H1 (cell line): Measurements from ENCODE around the gene LMNTD2. TPM values are rescaled to one million over a fixed set of nuclear protein-coding genes. Genes with fewer than 3 reads are reported as not detected.
A peak's percentile ranks its signal among the peaks of the same experiment; 100 is the strongest.

ENCODE experiments used
- CTCF ChIA-PET: fragments of 300-600 bp; sonication (Branson Sonifier 250); formaldehyde crosslinking; loops from one replicate; lab custom pipeline; 2021; ENCODE audit not compliant: partially characterized antibody; lab: Charles Lee
- POLR2A ChIA-PET: fragments of 300-600 bp; sonication (Branson Sonifier 250); formaldehyde crosslinking; loops from one replicate; lab custom pipeline; 2021; ENCODE audit warnings: inconsistent platforms; ENCODE audit not compliant: partially characterized antibody; lab: Charles Lee
- DNase-seq, 2 experiments: peaks; one replicate each; pipeline versions ENCODE4 v3.0.0 to v3.0.0-alpha.2; 2010 to 2022; ENCODE audit warnings: low spot score in 2 of 2, low read depth in 1 of 2, mixed read lengths in 1 of 2
- FAIRE-seq: peaks from 2 replicates; lab custom pipeline; 2011; peaks lifted over from hg19 to GRCh38; lab: Jason Lieb, UNC
- H2AFZ ChIP-seq: 2 replicates; pipeline ENCODE4 v1.8.1; 2012; ENCODE audit warnings: low read length, inconsistent platforms
- H2AK5ac ChIP-seq: 2 replicates; pipeline ENCODE4 v1.6.1; 2013; ENCODE audit warnings: low read depth, low read length
- H2BK120ac ChIP-seq: replicated peaks from 2 replicates; pipeline ENCODE3; 2013; ENCODE audit warnings: low read depth, low read length, inconsistent platforms
- H2BK12ac ChIP-seq: 2 replicates; pipeline ENCODE4 v1.6.1; 2013; ENCODE audit warnings: low read depth, low read length
- H2BK15ac ChIP-seq: 2 replicates; pipeline ENCODE4 v1.6.1; 2013; ENCODE audit warnings: low read length
- H2BK20ac ChIP-seq: 2 replicates; pipeline ENCODE4 v1.6.1; 2013; ENCODE audit warnings: low read length
- H2BK5ac ChIP-seq: 2 replicates; pipeline ENCODE4 v1.6.1; 2013; ENCODE audit warnings: low read depth, low read length
- H3K14ac ChIP-seq: 2 replicates; pipeline ENCODE4 v1.6.1; 2013; ENCODE audit warnings: inconsistent platforms; ENCODE audit not compliant: insufficient read length
- H3K18ac ChIP-seq: 2 replicates; pipeline ENCODE4 v1.6.1; 2013; ENCODE audit warnings: low read length; ENCODE audit errors: extremely low read depth
- H3K23ac ChIP-seq: 2 replicates; pipeline ENCODE4 v1.6.1; 2013; ENCODE audit warnings: inconsistent platforms; ENCODE audit not compliant: insufficient read length
- H3K23me2 ChIP-seq: 2 replicates; pipeline ENCODE4 v1.6.1; 2013; ENCODE audit warnings: low read depth, low read length
- H3K27ac ChIP-seq: 2 replicates; pipeline ENCODE4 v1.6.1; 2011; ENCODE audit warnings: low read depth, low read length, inconsistent platforms
- H3K27me3 ChIP-seq, 4 experiments: replicated peaks in 1 of 4; 1 replicate in 1 of 4; 2 replicates in 3 of 4; pipeline versions ENCODE4 v1.6.1 to v1.8.1; 2011 to 2013; ENCODE audit warnings: low read length in 3 of 4, mild to moderate bottlenecking in 3 of 4, inconsistent platforms in 2 of 4, mixed read lengths in 2 of 4, moderate library complexity in 1 of 4; ENCODE audit not compliant: control insufficient read depth in 3 of 4, insufficient read depth in 3 of 4; ENCODE audit errors: extremely low read depth in 1 of 4
- H3K36me3 ChIP-seq, 4 experiments: 2 replicates each; pipeline versions ENCODE4 v1.6.1 to v1.8.1; 2011 to 2013; ENCODE audit warnings: mild to moderate bottlenecking in 4 of 4, low read length in 3 of 4, moderate library complexity in 2 of 4, control low read depth in 1 of 4, inconsistent platforms in 1 of 4; ENCODE audit not compliant: insufficient read depth in 4 of 4, control insufficient read depth in 2 of 4
- H3K4ac ChIP-seq: replicated peaks from 2 replicates; pipeline ENCODE3; 2013; ENCODE audit warnings: low read length, low read depth, mixed read lengths, inconsistent platforms; ENCODE audit not compliant: insufficient read length
- H3K4me1 ChIP-seq, 4 experiments: replicated peaks in 1 of 4; 1 replicate in 1 of 4; 2 replicates in 3 of 4; pipeline versions ENCODE4 v1.6.1 to v1.8.1; 2011 to 2013; ENCODE audit warnings: low read length in 3 of 4, inconsistent platforms in 2 of 4, mixed read lengths in 1 of 4; ENCODE audit not compliant: insufficient read depth in 4 of 4, control insufficient read depth in 3 of 4
- H3K4me2 ChIP-seq, 2 experiments: 2 replicates each; pipeline versions ENCODE4 v1.6.1 to v1.8.1; 2011 to 2013; ENCODE audit warnings: low read depth in 2 of 2, low read length in 2 of 2, control low read depth in 1 of 2, inconsistent platforms in 1 of 2, mild to moderate bottlenecking in 1 of 2; ENCODE audit not compliant: insufficient read depth in 1 of 2
- H3K4me3 ChIP-seq, 4 experiments: fragments of 200-600, 300-600 bp in 1 of 4; sonication (generic), shearing (Covaris generic), sonication (Bioruptor Twin) in 1 of 4; 2 replicates each; pipeline versions ENCODE4 v1.5.1 to v1.8.1; 2011 to 2016; ENCODE audit warnings: low read length in 4 of 4, low read depth in 3 of 4, control low read depth in 2 of 4, inconsistent platforms in 2 of 4, mild to moderate bottlenecking in 2 of 4, mixed read lengths in 1 of 4, moderate library complexity in 1 of 4; ENCODE audit not compliant: insufficient read depth in 2 of 4; ENCODE audit errors: extremely low read depth in 1 of 4
- H3K56ac ChIP-seq: replicated peaks from 2 replicates; pipeline ENCODE3; 2013; ENCODE audit warnings: low read depth, mild to moderate bottlenecking, mixed read lengths, low read length, inconsistent platforms; ENCODE audit not compliant: insufficient read length
- H3K79me1 ChIP-seq: 2 replicates; pipeline ENCODE4 v1.6.1; 2013; ENCODE audit warnings: low read depth, low read length, control low read depth
- H3K79me2 ChIP-seq, 2 experiments: 2 replicates each; pipeline versions ENCODE4 v1.6.1 to v1.8.1; 2012 to 2013; ENCODE audit warnings: low read length in 2 of 2, mild to moderate bottlenecking in 2 of 2, inconsistent platforms in 1 of 2; ENCODE audit not compliant: insufficient read depth in 2 of 2, control insufficient read depth in 1 of 2
- H3K9ac ChIP-seq, 4 experiments: replicated peaks in 1 of 4; 1 replicate in 1 of 4; 2 replicates in 3 of 4; pipeline versions ENCODE4 v1.6.1 to v1.8.1; 2011 to 2013; ENCODE audit warnings: low read depth in 3 of 4, low read length in 3 of 4, control low read depth in 2 of 4, mild to moderate bottlenecking in 2 of 4, moderate library complexity in 2 of 4, inconsistent platforms in 1 of 4; ENCODE audit errors: extremely low read depth in 1 of 4
- H3K9me3 ChIP-seq, 2 experiments: 2 replicates each; pipeline versions ENCODE4 v1.6.1 to v1.8.1; 2012 to 2013; ENCODE audit warnings: mild to moderate bottlenecking in 2 of 2, moderate library complexity in 2 of 2, control low read depth in 1 of 2, inconsistent platforms in 1 of 2, low read depth in 1 of 2, low read length in 1 of 2, mixed read lengths in 1 of 2; ENCODE audit not compliant: insufficient read depth in 2 of 2
- H4K20me1 ChIP-seq, 2 experiments: replicated peaks in 1 of 2; 2 replicates each; pipeline versions ENCODE3 to v1.8.1; 2011 to 2013; ENCODE audit warnings: inconsistent platforms in 2 of 2, low read length in 2 of 2, mild to moderate bottlenecking in 1 of 2; ENCODE audit not compliant: insufficient read depth in 2 of 2, control insufficient read depth in 1 of 2
- H4K5ac ChIP-seq: 2 replicates; pipeline ENCODE4 v1.6.1; 2013; ENCODE audit warnings: low read length, low read depth, mixed read lengths, inconsistent platforms; ENCODE audit not compliant: insufficient read length
- H4K8ac ChIP-seq: 2 replicates; pipeline ENCODE4 v1.8.0; 2013; ENCODE audit warnings: mild to moderate bottlenecking, moderate library complexity, low read length, inconsistent platforms; ENCODE audit not compliant: insufficient read depth; ENCODE audit errors: extremely low read depth
- H4K91ac ChIP-seq: replicated peaks from 2 replicates; pipeline ENCODE3; 2013; ENCODE audit warnings: low read length, mixed read lengths, inconsistent platforms; ENCODE audit not compliant: insufficient read length
- BRCA1 ChIP-seq: IDR thresholded peaks from 2 replicates; pipeline ENCODE4 v1.6.1; 2012; ENCODE audit warnings: low read depth, low read length, improper control_type of control experiment
- GABPA ChIP-seq: IDR thresholded peaks from 2 replicates; pipeline ENCODE4 v1.6.1; 2011; ENCODE audit warnings: mild to moderate bottlenecking, low read length, moderate library complexity, borderline replicate concordance; ENCODE audit not compliant: insufficient read depth
- RFX5 ChIP-seq: IDR thresholded peaks from 2 replicates; pipeline ENCODE4 v1.6.1; 2011; ENCODE audit warnings: low read depth, low read length, improper control_type of control experiment, borderline replicate concordance
- SP1 ChIP-seq: IDR thresholded peaks from 2 replicates; pipeline ENCODE4 v1.6.1; 2011; ENCODE audit warnings: low read depth, low read length
- WGBS, 2 experiments: shearing (Covaris generic) in 1 of 2; methylation state at CpG; one replicate each; pipeline versions ENCODE4 v1.1.6 to v1.1.7; 2013 to 2015; ENCODE audit warnings: low lambda C conversion rate in 2 of 2, mixed read lengths in 2 of 2, inconsistent platforms in 1 of 2, low coverage in 1 of 2, missing lambda C conversion rate in 1 of 2; ENCODE audit not compliant: insufficient replicate concordance in 2 of 2, insufficient coverage in 1 of 2, insufficient read length in 1 of 2; ENCODE audit errors: extremely low coverage in 1 of 2, missing lambda C conversion rate in 1 of 2; 5-methylcytosine and 5-hydroxymethylcytosine counted together
- polyA plus RNA-seq, 7 experiments: library from polyadenylated mRNA; depleted of rRNA in 3 of 7; stranded (reverse) in 5 of 7; unstranded in 2 of 7; fragments of >200 nt in 5 of 7; fragments of 200-250 nt in 2 of 7; gene quantifications; 1 replicate in 5 of 7; 2 replicates in 1 of 7; 4 replicates in 1 of 7; pipeline versions ENCODE4 v1.2.1 to v1.2.3, GENCODE V29; 2011 to 2013; ENCODE audit warnings: missing spikeins in 2 of 7, mixed read lengths in 2 of 7
- total RNA-seq: library from RNA; stranded (reverse); fragmentation: NEBNext Ultra II Directional; extraction: Animal tissue kit (Norgen Biotek cat#: 25700); gene quantifications from 2 replicates; pipeline ENCODE4 v1.2.1, GENCODE V29; 2021

Gene LMNTD2
- total and polyA plus RNA-seq, 2 of the 8 experiments (the other 6 are each of a cell fraction or from before 2014, with no cell fraction given) = 1.6 to 3.1 TPM

DNA sequence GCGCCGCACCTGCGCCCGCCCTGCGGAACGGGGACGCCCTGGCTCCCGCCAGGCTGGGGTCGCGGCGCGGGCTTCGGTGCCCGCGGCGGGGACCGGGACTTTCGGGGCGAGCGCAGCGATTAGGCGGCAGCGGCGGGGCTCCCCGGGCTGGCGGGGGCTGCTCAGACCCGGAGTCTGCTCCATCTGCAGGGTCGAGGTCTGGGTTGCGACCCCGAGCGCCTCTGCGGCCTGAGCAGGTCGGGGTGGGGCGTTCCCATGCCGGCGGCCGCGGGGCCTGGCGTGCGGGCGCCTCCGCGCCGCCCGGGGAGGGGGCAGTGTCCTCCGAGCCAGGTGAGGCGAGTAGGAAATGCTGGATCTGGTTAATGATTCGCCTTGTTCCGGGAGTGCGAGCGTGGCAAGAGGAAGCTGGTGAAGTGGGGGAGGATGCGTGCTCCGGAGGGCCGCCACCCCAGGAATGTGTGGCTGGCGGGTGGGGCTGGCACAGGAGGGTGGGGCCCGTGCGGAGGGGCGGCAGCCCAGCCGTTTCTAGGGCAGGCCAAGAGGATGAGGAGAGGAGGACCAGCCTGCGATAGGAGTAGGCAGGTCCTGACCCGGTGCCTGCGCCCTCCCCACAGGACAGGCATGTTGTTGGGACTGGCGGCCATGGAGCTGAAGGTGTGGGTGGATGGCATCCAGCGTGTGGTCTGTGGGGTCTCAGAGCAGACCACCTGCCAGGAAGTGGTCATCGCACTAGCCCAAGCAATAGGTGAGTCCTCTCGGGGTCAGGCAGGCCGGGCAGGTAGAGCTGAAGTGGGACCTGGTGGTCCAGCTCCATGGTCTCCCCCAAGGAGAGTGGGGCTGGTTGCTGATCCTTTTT, 838 bp upstream of the LMNTD2 start:
- Histone ChIP-seq H3K79me2 (peaks cover 0 to 4% of the 10 kb centered on the region in 2 experiments; a peak in 1 of 4 replicates), H3K18ac (no peak overlapping the region; the same call in 1 of the 2 replicates), H4K8ac (no peak overlapping the region), H3K9ac (peak overlapping the region; percentile 45 to 68 (median 59); a peak in 6 of 7 replicates), H2BK20ac (no peak overlapping the region), H3K27me3 (peaks cover 6 to 20% (median 17%) of the 10 kb centered on the region in 4 experiments), H4K91ac (no peak overlapping the region), H3K4me3 (peak overlapping the region; percentile 63 to 95 (median 77)), H3K9me3 (no peaks in the 10 kb centered on the region), H3K14ac (no peak overlapping the region), H3K36me3 (peaks cover 0 to 8% (median 4%) of the 10 kb centered on the region in 4 experiments; a peak in 5 of 8 replicates), H3K23ac (no peak overlapping the region), H3K56ac (no peak overlapping the region), H2BK12ac (0 out of 2 replicates have a peak overlapping the region, but pooled peaks have one; percentile 50), H3K27ac (no peak overlapping the region), H3K79me1 (peaks cover 8% of the 10 kb centered on the region), H4K20me1 (peaks cover 9 to 22% of the 10 kb centered on the region in 2 experiments), H2AFZ (no peak overlapping the region), H3K4me2 (peak overlapping the region; percentile 74 to 78), H2BK5ac (no peak overlapping the region), H3K23me2 (peaks cover 12% of the 10 kb centered on the region; the same call in 1 of the 2 replicates), H3K4me1 (peaks cover 0 to 31% (median 16%) of the 10 kb centered on the region in 4 experiments; a peak in 6 of 7 replicates), H4K5ac (peak overlapping the region; percentile 48), H2AK5ac (peak overlapping the region; percentile 24; the same call in 1 of the 2 replicates), H3K4ac (peak overlapping the region; percentile 72), H2BK15ac (no peak overlapping the region; the same call in 1 of the 2 replicates), H2BK120ac (no peak overlapping the region)
- ChIA-PET POLR2A (interaction anchor here (0.6 to 2.4 kb wide), 9 partner anchors 13 to 205 kb away, joined by 3 to 12 read pairs (median 3); no protein-coding TSS in a partner anchor), CTCF (interaction anchor here (1.4 kb wide), 1 partner anchor 10 kb away, joined by 4 read pairs; no protein-coding TSS in a partner anchor)
- WGBS, 2 experiments = 8% methylated on average over 44 of the region's 67 CpGs; no CpG with 5 or more reads in 1 of the 2 experiments
- DNase-seq (peak in 1 of 2 experiments; percentile 64), FAIRE-seq (no peak)
- TF ChIP-seq GABPA (0 out of 2 replicates have a peak, but pooled peaks have one; percentile 11), BRCA1 (no peak), RFX5 (no peak), SP1 (no peak)
